ENCODE results near the gene SP9.

DNA sequence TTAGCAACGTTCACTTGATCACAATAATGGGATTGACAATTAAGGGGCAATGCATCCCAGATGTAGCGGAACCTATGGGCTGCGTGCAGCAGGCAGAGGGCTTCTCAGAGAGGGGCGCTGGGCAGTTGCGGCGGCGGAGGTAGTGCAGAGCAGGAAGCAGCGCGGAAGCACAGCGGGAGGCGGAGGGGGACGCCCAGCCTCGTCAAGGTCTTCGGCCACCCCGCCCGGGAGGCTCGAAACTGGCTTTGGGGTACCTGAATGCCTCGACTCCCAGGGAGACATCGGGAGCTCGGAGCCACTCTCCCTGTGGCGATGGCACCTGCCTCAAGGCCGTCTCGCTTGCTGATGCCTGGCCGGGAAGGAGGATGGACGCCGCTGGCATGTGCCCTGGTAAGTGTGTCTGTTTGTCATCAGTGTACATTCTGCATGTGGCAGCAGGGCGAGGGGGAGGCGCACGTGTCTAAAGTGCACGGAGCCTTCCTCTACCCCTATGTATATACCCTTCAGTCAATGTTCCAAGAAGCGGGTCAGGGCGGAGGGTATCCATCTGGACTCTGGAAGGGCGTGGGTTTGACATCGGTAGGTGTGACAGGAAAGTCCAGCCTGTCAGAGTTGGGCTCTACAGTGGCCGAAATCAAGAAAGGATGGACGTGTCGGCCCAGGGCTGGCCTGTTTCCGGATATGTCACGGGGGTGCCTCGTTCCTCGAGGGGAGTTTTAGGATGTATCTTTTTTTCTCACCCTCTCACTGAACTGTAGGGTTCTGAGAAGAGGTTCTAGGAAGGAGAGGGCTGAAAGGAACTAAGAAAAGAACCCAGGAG is 7.5 kb upstream of the SP9 start:
- no peak for TF ChIP-seq GATA3 (IDR thresholded peaks at IDR 0.05; ENCODE audit: borderline replicate concordance)
- TF ChIP-seq, protein P1, sequence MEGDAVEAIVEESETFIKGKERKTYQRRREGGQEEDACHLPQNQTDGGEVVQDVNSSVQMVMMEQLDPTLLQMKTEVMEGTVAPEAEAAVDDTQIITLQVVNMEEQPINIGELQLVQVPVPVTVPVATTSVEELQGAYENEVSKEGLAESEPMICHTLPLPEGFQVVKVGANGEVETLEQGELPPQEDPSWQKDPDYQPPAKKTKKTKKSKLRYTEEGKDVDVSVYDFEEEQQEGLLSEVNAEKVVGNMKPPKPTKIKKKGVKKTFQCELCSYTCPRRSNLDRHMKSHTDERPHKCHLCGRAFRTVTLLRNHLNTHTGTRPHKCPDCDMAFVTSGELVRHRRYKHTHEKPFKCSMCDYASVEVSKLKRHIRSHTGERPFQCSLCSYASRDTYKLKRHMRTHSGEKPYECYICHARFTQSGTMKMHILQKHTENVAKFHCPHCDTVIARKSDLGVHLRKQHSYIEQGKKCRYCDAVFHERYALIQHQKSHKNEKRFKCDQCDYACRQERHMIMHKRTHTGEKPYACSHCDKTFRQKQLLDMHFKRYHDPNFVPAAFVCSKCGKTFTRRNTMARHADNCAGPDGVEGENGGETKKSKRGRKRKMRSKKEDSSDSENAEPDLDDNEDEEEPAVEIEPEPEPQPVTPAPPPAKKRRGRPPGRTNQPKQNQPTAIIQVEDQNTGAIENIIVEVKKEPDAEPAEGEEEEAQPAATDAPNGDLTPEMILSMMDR (IDR thresholded peaks at IDR 0.05), result no peak
- TF ChIP-seq, protein P2, sequence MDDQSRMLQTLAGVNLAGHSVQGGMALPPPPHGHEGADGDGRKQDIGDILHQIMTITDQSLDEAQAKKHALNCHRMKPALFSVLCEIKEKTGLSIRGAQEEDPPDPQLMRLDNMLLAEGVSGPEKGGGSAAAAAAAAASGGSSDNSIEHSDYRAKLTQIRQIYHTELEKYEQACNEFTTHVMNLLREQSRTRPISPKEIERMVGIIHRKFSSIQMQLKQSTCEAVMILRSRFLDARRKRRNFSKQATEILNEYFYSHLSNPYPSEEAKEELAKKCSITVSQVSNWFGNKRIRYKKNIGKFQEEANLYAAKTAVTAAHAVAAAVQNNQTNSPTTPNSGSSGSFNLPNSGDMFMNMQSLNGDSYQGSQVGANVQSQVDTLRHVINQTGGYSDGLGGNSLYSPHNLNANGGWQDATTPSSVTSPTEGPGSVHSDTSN (IDR thresholded peaks at IDR 0.05), result no peak
- TF ChIP-seq RAD21 (conservative IDR thresholded peaks at IDR 0.05 in 1 of 2, IDR thresholded peaks at IDR 0.05 in 1 of 2), result no peak
- TF ChIP-seq KDM1A (IDR thresholded peaks at IDR 0.05; ENCODE audit: low read depth), result no peak
- TF ChIP-seq CHD2 (IDR thresholded peaks at IDR 0.05; ENCODE audit: low read length, partially characterized antibody), result no peak
- no peak for TF ChIP-seq MYC (IDR thresholded peaks at IDR 0.05; ENCODE audit: borderline replicate concordance, low read length)
- no peak for TF ChIP-seq SMC3 (IDR thresholded peaks at IDR 0.05)
